KOPT-K1 (cell line): ENCODE results near the gene PRTN3.
A peak's percentile ranks its signal among the peaks of the same experiment; 100 is the strongest.
"Not testable (repeated sequence)": the region's sequence is repeated elsewhere in the genome, so short reads cannot be mapped to it uniquely, and the experiment has no call there.

Experiments
- H3K27ac ChIP-seq: fragments of 200-600 bp; sonication (generic); 2 replicates; pipeline ENCODE4 v1.5.1; 2016; ENCODE audit warnings: antibody characterized with exemption, mild to moderate bottlenecking, low read depth, low read length; ENCODE audit not compliant: poor library complexity, severe bottlenecking
- H3K36me3 ChIP-seq: fragments of 200-600 bp; sonication (generic); 2 replicates; pipeline ENCODE4 v1.5.1; 2017; ENCODE audit warnings: antibody characterized with exemption, mild to moderate bottlenecking, low read length, moderate library complexity; ENCODE audit not compliant: insufficient read depth
- H3K9me3 ChIP-seq: fragments of 200-600 bp; sonication (generic); 2 replicates; pipeline ENCODE4 v1.5.1; 2017; ENCODE audit warnings: antibody characterized with exemption, low read length, mild to moderate bottlenecking; ENCODE audit not compliant: insufficient read depth, poor library complexity, severe bottlenecking

Gene PRTN3

GRCh38 chr19:821825-822503, 18.8 kb upstream of the PRTN3 start, which contains the start of gene PLPPR3:
Gene PLPPR3, minus strand, starts transcription at chr19:821955. Its CDS starts 396 bp downstream, at chr19:821559.
- no peaks in the 10 kb centered on the region for H3K36me3 ChIP-seq
- no peak within 1 kb of the TSS for H3K27ac ChIP-seq
- H3K9me3 ChIP-seq, result no peaks in the 10 kb centered on the region

GRCh38 chr19:823565-824121, 17.2 kb upstream of the PRTN3 start:
- H3K27ac ChIP-seq, result no peak overlapping the region
- H3K9me3 ChIP-seq, result no peaks in the 10 kb centered on the region
- no peaks in the 10 kb centered on the region for H3K36me3 ChIP-seq

- no peaks in the 10 kb centered on the region for H3K9me3 ChIP-seq
- no peaks in the 10 kb centered on the region for H3K36me3 ChIP-seq
- no peak overlapping the region for H3K27ac ChIP-seq
Observed at GRCh38 chr19:824885-825284, 15.9 kb upstream of the PRTN3 start.

GRCh38 chr19:825897-826644, 14.7 kb upstream of the PRTN3 start:
- no peaks in the 10 kb centered on the region for H3K36me3 ChIP-seq
- H3K9me3 ChIP-seq, result no peaks in the 10 kb centered on the region
- H3K27ac ChIP-seq, result no peak overlapping the region

- no peaks in the 10 kb centered on the region for H3K36me3 ChIP-seq
- no peak overlapping the region for H3K27ac ChIP-seq
- no peaks in the 10 kb centered on the region for H3K9me3 ChIP-seq
Observed at GRCh38 chr19:827314-827709, 13.5 kb upstream of the PRTN3 start.

GRCh38 chr19:827710-828321, 13.0 kb upstream of the PRTN3 start, which contains the start of gene AZU1:
Gene AZU1, plus strand, starts transcription at chr19:827837. Its CDS starts 10 bp downstream, at chr19:827847.
- Histone ChIP-seq H3K9me3 (no peaks in the 10 kb centered on the region), H3K36me3 (no peaks in the 10 kb centered on the region), H3K27ac (no peak within 1 kb of the TSS)

- Histone ChIP-seq H3K27ac (no peak overlapping the region), H3K9me3 (no peaks in the 10 kb centered on the region), H3K36me3 (no peaks in the 10 kb centered on the region)
Observed at GRCh38 chr19:829129-829758, 11.6 kb upstream of the PRTN3 start.

- Histone ChIP-seq H3K27ac (no peak overlapping the region), H3K9me3 (no peaks in the 10 kb centered on the region), H3K36me3 (no peaks in the 10 kb centered on the region)
Observed at GRCh38 chr19:831407-832369, 9.1 kb upstream of the PRTN3 start.

- no peaks in the 10 kb centered on the region for H3K9me3 ChIP-seq
- H3K36me3 ChIP-seq, result no peaks in the 10 kb centered on the region
- no peak overlapping the region for H3K27ac ChIP-seq
Observed at GRCh38 chr19:834216-834615, 6.6 kb upstream of the PRTN3 start.

GRCh38 chr19:835210-835810, 5.5 kb upstream of the PRTN3 start:
- Histone ChIP-seq H3K9me3 (no peaks in the 10 kb centered on the region), H3K36me3 (no peaks in the 10 kb centered on the region), H3K27ac (peak overlapping the region; percentile 25)

- H3K36me3 ChIP-seq, H3K9me3 ChIP-seq, H3K27ac ChIP-seq: not testable (repeated sequence)
Observed at GRCh38 chr19:842802-843179, 2.0 kb downstream of the PRTN3 start.

- no peaks in the 10 kb centered on the region for H3K36me3 ChIP-seq
Observed at GRCh38 chr19:843180-843835, 2.5 kb downstream of the PRTN3 start.

GRCh38 chr19:843836-844545, 3.2 kb downstream of the PRTN3 start:
- H3K9me3 ChIP-seq, result no peaks in the 10 kb centered on the region
- H3K36me3 ChIP-seq, result no peaks in the 10 kb centered on the region
- H3K27ac ChIP-seq, result no peak overlapping the region

More at GRCh38 chr19:843180-843835, 2.5 kb downstream of the PRTN3 start:
- no peak overlapping the region for H3K27ac ChIP-seq
- H3K9me3 ChIP-seq, result no peaks in the 10 kb centered on the region
